NCI-H1092 (cell line): ENCODE data around the gene CIPC.
A peak's percentile ranks its signal among the peaks of the same experiment; 100 is the strongest.

Experiments
- DNase-seq: peaks from one replicate; lab custom pipeline; 2025; lab: John Stamatoyannopoulos, UW

The CIPC gene

GRCh38 chr14:77071938-77072388 is 26.1 kb upstream of the CIPC start:
- no peak for DNase-seq

GRCh38 chr14:77074969-77075368 is 23.1 kb upstream of the CIPC start:
- no peak for DNase-seq

- DNase-seq: no peak
Measured at GRCh38 chr14:77076113-77076631, 21.9 kb upstream of the CIPC start.

GRCh38 chr14:77077040-77077439 is 21.0 kb upstream of the CIPC start:
- no peak for DNase-seq

- no peak for DNase-seq
Measured at GRCh38 chr14:77082356-77082755, 15.7 kb upstream of the CIPC start.

GRCh38 chr14:77083082-77083481 is 15.0 kb upstream of the CIPC start:
- DNase-seq: no peak

GRCh38 chr14:77084985-77085384 is 13.1 kb upstream of the CIPC start:
- no peak for DNase-seq

GRCh38 chr14:77085538-77085937 is 12.5 kb upstream of the CIPC start:
- no peak for DNase-seq

GRCh38 chr14:77086017-77086727 is 11.9 kb upstream of the CIPC start:
- no peak for DNase-seq

GRCh38 chr14:77086951-77087350 is 11.1 kb upstream of the CIPC start:
- no peak for DNase-seq

- DNase-seq: no peak
Measured at GRCh38 chr14:77087631-77088030, 10.4 kb upstream of the CIPC start.

- DNase-seq: no peak
Measured at GRCh38 chr14:77088219-77088618, 9.8 kb upstream of the CIPC start.

GRCh38 chr14:77088645-77089044 is 9.4 kb upstream of the CIPC start:
- DNase-seq: no peak

- DNase-seq: no peak
Measured at GRCh38 chr14:77091518-77091917, 6.5 kb upstream of the CIPC start.

GRCh38 chr14:77092676-77093075 is 5.4 kb upstream of the CIPC start:
- no peak for DNase-seq

- peak; percentile 79 for DNase-seq
Measured at GRCh38 chr14:77094672-77095284, 3.3 kb upstream of the CIPC start.

- no peak for DNase-seq
Measured at GRCh38 chr14:77097006-77097699, 905 bp upstream of the CIPC start.

GRCh38 chr14:77098529-77099353 is 683 bp downstream of the CIPC start:
- DNase-seq: no peak

- DNase-seq: peak; percentile 21
Measured at GRCh38 chr14:77099425-77100167, 1.5 kb downstream of the CIPC start.

- DNase-seq: no peak
Measured at GRCh38 chr14:77100961-77101360, 2.9 kb downstream of the CIPC start.

GRCh38 chr14:77102154-77102553 is 4.1 kb downstream of the CIPC start:
- no peak for DNase-seq
